ENCODE data around the gene PUM1. TPM values are rescaled to one million over a fixed set of nuclear protein-coding genes. Genes with fewer than 3 reads are reported as not detected.

The PUM1 gene
- total and polyA plus RNA-seq, 2 of the 4 experiments (the other 2 are of a cell fraction), result 75.4 to 137 TPM

- no peak overlapping the region for H3K4me3 ChIP-seq (ENCODE audit: insufficient read depth, low read depth, low read length)
- no peak overlapping the region for H4K91ac ChIP-seq (ENCODE audit: insufficient read depth, low read depth, low read length)
- ChIA-PET POLR2A (ENCODE audit: unreplicated experiment) (no interaction called here), CTCF (no interaction called here)
- H3K18ac ChIP-seq (ENCODE audit: low read depth, low read length), result no peak overlapping the region
- no peak overlapping the region for H4K8ac ChIP-seq (ENCODE audit: low read depth in 2 of 2, low read length in 2 of 2)
- H3K4me2 ChIP-seq (ENCODE audit: low read depth, low read length), result no peak overlapping the region
- H2AFZ ChIP-seq (replicated peaks; ENCODE audit: low read length, poor library complexity), result no peak overlapping the region
- BruUV-seq (replicated peaks), result no TSS peak
- H3K9me3 ChIP-seq (ENCODE audit: control insufficient read depth, insufficient read depth, low read length), result no peaks in the 10 kb centered on the region
- intact Hi-C loops (cut with micrococcal nuclease), result no loop called here
- H2BK15ac ChIP-seq (ENCODE audit: low read depth, low read length), result no peak overlapping the region
- no peak overlapping the region for H2AK5ac ChIP-seq (ENCODE audit: low read depth, low read length)
- 0 out of 2 replicates have a peak overlapping the region, but pooled peaks have one; percentile 26 for H3K23ac ChIP-seq (ENCODE audit: low read depth, low read length)
- ATAC-seq (ENCODE audit: low read depth) (no peak), DNase-seq (no peak)
- no peak overlapping the region for H2AK9ac ChIP-seq (replicated peaks; ENCODE audit: low read depth, low read length, poor library complexity)
- H3K4ac ChIP-seq (ENCODE audit: low read depth, low read length), result no peak overlapping the region
- H3K56ac ChIP-seq (ENCODE audit: extremely low read depth, insufficient read depth, low read length), result no peak overlapping the region
- no peaks in the 10 kb centered on the region for H3K27me3 ChIP-seq (ENCODE audit: control insufficient read depth, insufficient read depth, low read length)
- H2BK20ac ChIP-seq (ENCODE audit: low read depth, low read length), result no peak overlapping the region
- peaks cover 2% of the 10 kb centered on the region for H3K9me1 ChIP-seq (ENCODE audit: insufficient read depth, low read length)
- H3K14ac ChIP-seq (replicated peaks; ENCODE audit: low read depth, low read length), result no peak overlapping the region
- dilution Hi-C loops (cut with HindIII; ENCODE audit: low sequenced_read_pairs, unreplicated experiment), result no loop called here
- peaks cover 36% of the 10 kb centered on the region for H4K20me1 ChIP-seq (ENCODE audit: insufficient read depth, low read length)
- peaks cover 6% of the 10 kb centered on the region; the same call in 1 of the 2 replicates for H3K4me1 ChIP-seq (ENCODE audit: control insufficient read depth, insufficient read depth, low read length)
- no peak overlapping the region for H3K27ac ChIP-seq (ENCODE audit: insufficient read depth, low read length)
- in situ Hi-C loops (cut with MboI; ENCODE audit: low sequenced_read_pairs), result no loop called here
- no peak overlapping the region for H3K9ac ChIP-seq (ENCODE audit: low read depth, low read length)
- WGBS, 2 experiments (ENCODE audit: extremely low coverage in 2 of 2, insufficient read length in 1 of 2), result no CpG with 5 or more reads among the region's 2 CpGs
- TF ChIP-seq USF2 (IDR thresholded peaks at IDR 0.05; ENCODE audit: low read depth, low read length) (0 out of 2 replicates have a peak, but pooled peaks have one; percentile 21), RCOR1 (IDR thresholded peaks at IDR 0.05; ENCODE audit: insufficient replicate concordance, low read length) (no peak)
- H4K5ac ChIP-seq (ENCODE audit: low read depth, low read length), result no peak overlapping the region
- peaks cover 30% of the 10 kb centered on the region for H3K36me3 ChIP-seq (ENCODE audit: control insufficient read depth, insufficient read depth, low read length)
- H2BK5ac ChIP-seq (ENCODE audit: low read depth, low read length, poor library complexity, severe bottlenecking), result no peak overlapping the region
- H3K79me1 ChIP-seq (ENCODE audit: low read depth in 1 of 2, low read length in 2 of 2), result peaks cover 43 to 67% of the 10 kb centered on the region in 2 experiments; a peak in 3 of 4 replicates
- no peak overlapping the region for H2BK120ac ChIP-seq (ENCODE audit: low read depth, low read length)
These were observed 88.0 kb downstream of the PUM1 start for GRCh38 chr1:30977511-30977910.

All from IMR-90 (cell line).